ENCODE results near the gene COA3.

COA3 gene

GRCh38 chr17:42817866-42818265 is 19.4 kb upstream of the COA3 start:
- H3K9me3 ChIP-seq (ENCODE audit: insufficient read depth, low read length): no peaks in the 10 kb centered on the region
- H3K79me2 ChIP-seq (ENCODE audit: insufficient read depth, low read length): peaks cover 9% of the 10 kb centered on the region
- H3K27me3 ChIP-seq (ENCODE audit: low read length): no peaks in the 10 kb centered on the region
- no peaks in the 10 kb centered on the region for H3K9me2 ChIP-seq (replicated peaks; ENCODE audit: insufficient read depth, low read length)
- H3K36me3 ChIP-seq (ENCODE audit: low read length): peaks cover 22% of the 10 kb centered on the region
- no peak overlapping the region for H3K4me3 ChIP-seq (ENCODE audit: insufficient read depth, low read length, poor library complexity, severe bottlenecking)
- no peak overlapping the region for H3K9ac ChIP-seq (ENCODE audit: low read length)
- no peaks in the 10 kb centered on the region for H4K20me1 ChIP-seq (ENCODE audit: low read depth, low read length)
- H3F3A ChIP-seq (ENCODE audit: insufficient read depth): peaks cover 6% of the 10 kb centered on the region; the same call in 1 of the 2 replicates
- no peak overlapping the region for H3K27ac ChIP-seq (ENCODE audit: low read depth, low read length)
- no peak overlapping the region for H2AFZ ChIP-seq (ENCODE audit: low read depth, low read length, severe bottlenecking)
- no peak for TF ChIP-seq EZH2phosphoT487 (conservative IDR thresholded peaks at IDR 0.05; ENCODE audit: low read length)
- TF ChIP-seq, protein P1, sequence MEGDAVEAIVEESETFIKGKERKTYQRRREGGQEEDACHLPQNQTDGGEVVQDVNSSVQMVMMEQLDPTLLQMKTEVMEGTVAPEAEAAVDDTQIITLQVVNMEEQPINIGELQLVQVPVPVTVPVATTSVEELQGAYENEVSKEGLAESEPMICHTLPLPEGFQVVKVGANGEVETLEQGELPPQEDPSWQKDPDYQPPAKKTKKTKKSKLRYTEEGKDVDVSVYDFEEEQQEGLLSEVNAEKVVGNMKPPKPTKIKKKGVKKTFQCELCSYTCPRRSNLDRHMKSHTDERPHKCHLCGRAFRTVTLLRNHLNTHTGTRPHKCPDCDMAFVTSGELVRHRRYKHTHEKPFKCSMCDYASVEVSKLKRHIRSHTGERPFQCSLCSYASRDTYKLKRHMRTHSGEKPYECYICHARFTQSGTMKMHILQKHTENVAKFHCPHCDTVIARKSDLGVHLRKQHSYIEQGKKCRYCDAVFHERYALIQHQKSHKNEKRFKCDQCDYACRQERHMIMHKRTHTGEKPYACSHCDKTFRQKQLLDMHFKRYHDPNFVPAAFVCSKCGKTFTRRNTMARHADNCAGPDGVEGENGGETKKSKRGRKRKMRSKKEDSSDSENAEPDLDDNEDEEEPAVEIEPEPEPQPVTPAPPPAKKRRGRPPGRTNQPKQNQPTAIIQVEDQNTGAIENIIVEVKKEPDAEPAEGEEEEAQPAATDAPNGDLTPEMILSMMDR (IDR thresholded peaks at IDR 0.05; ENCODE audit: insufficient read depth, low read length, poor library complexity, severe bottlenecking): no peak
- no peak overlapping the region for H3K4me2 ChIP-seq (ENCODE audit: low read depth, low read length, poor library complexity, severe bottlenecking)

DNA sequence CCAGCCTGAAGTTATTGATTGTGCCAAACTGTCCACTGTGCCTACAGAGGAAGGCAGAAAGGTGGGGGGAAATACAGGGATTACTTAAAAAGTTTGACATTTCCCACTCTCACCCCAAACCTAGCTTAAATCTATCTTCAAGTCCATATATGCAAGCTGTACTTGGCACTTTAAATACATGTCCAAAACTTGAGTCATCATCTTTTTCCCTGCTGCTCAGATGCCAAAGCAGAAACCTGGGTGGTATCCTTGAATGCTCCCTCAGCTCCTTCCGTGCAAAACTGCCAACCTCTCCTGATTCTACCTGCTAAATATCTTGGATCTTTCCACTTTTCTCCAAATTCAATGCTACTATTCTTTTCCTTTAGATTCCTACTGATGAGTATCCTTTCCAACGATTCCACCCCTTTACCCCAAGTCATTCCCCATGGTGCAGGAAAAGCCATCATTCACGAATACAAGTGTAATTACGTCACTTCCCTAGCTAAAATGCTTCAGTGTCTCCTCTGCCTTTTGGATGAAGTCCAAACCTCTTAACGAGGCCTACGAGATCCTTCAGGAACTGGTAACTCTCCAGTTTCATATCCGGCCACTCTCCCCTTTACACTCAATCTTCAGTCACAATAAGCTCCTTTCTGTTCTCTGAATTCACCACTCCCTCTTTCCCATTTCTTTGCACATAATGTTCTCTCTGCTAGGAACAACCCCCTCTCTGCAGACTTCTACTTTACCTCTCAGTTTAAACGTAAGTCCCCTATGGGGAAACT is 16.3 kb upstream of the COA3 start:
- Histone ChIP-seq H3K79me2 (ENCODE audit: insufficient read depth, low read length) (no peaks in the 10 kb centered on the region), H3K9me3 (ENCODE audit: insufficient read depth, low read length) (no peaks in the 10 kb centered on the region), H3K27me3 (ENCODE audit: low read length) (no peaks in the 10 kb centered on the region), H3K4me2 (ENCODE audit: low read depth, low read length, poor library complexity, severe bottlenecking) (no peak overlapping the region), H3K27ac (ENCODE audit: low read depth, low read length) (no peak overlapping the region), H3K4me3 (ENCODE audit: insufficient read depth, low read length, poor library complexity, severe bottlenecking) (no peak overlapping the region), H2AFZ (ENCODE audit: low read depth, low read length, severe bottlenecking) (no peak overlapping the region), H3K36me3 (ENCODE audit: low read length) (peaks cover 21% of the 10 kb centered on the region), H4K20me1 (ENCODE audit: low read depth, low read length) (no peaks in the 10 kb centered on the region), H3K9ac (ENCODE audit: low read length) (no peak overlapping the region), H3F3A (ENCODE audit: insufficient read depth) (0 out of 2 replicates have a peak, but pooled peaks cover 6% of the 10 kb centered on the region), H3K9me2 (replicated peaks; ENCODE audit: insufficient read depth, low read length) (no peaks in the 10 kb centered on the region)
- TF ChIP-seq, protein P1 (IDR thresholded peaks at IDR 0.05; ENCODE audit: insufficient read depth, low read length, poor library complexity, severe bottlenecking): no peak
- TF ChIP-seq EZH2phosphoT487 (conservative IDR thresholded peaks at IDR 0.05; ENCODE audit: low read length): no peak

- no peaks in the 10 kb centered on the region for H3K9me3 ChIP-seq (ENCODE audit: insufficient read depth, low read length)
- no peak overlapping the region for H3K4me2 ChIP-seq (ENCODE audit: low read depth, low read length, poor library complexity, severe bottlenecking)
- H3K36me3 ChIP-seq (ENCODE audit: low read length): peaks cover 8% of the 10 kb centered on the region; the same call in 1 of the 2 replicates
Measured at GRCh38 chr17:42809250-42809649, 10.7 kb upstream of the COA3 start.

More at GRCh38 chr17:42809250-42809649, 10.7 kb upstream of the COA3 start:
- Histone ChIP-seq H3K9me2 (replicated peaks; ENCODE audit: insufficient read depth, low read length) (no peaks in the 10 kb centered on the region), H3K27me3 (ENCODE audit: low read length) (no peaks in the 10 kb centered on the region), H3K79me2 (ENCODE audit: insufficient read depth, low read length) (no peaks in the 10 kb centered on the region), H3K27ac (ENCODE audit: low read depth, low read length) (no peak overlapping the region), H2AFZ (ENCODE audit: low read depth, low read length, severe bottlenecking) (no peak overlapping the region), H3K9ac (ENCODE audit: low read length) (no peak overlapping the region), H3F3A (ENCODE audit: insufficient read depth) (0 out of 2 replicates have a peak, but pooled peaks cover 6% of the 10 kb centered on the region), H4K20me1 (ENCODE audit: low read depth, low read length) (no peaks in the 10 kb centered on the region), H3K4me3 (ENCODE audit: insufficient read depth, low read length, poor library complexity, severe bottlenecking) (no peak overlapping the region)
- TF ChIP-seq EZH2phosphoT487 (conservative IDR thresholded peaks at IDR 0.05; ENCODE audit: low read length): no peak
- TF ChIP-seq, protein P1 (IDR thresholded peaks at IDR 0.05; ENCODE audit: insufficient read depth, low read length, poor library complexity, severe bottlenecking): no peak

Measured in SU-DHL-6 (cell line).